Upper lobe of right lung (tissue), 1 donor: ENCODE results near the gene UBN2. TPM values are rescaled to one million over a fixed set of nuclear protein-coding genes. Genes with fewer than 3 reads are reported as not detected.

Experiments
- ATAC-seq: fragments of 200-7000 bp; cut with Tn5 transposase; one replicate; pipeline ENCODE4 v1.9.1; 2020; ENCODE audit warnings: mild to moderate bottlenecking, moderate library complexity
- DNase-seq: peaks from one replicate; pipeline ENCODE4 v3.0.0-alpha.2; 2020
- H3K27ac ChIP-seq: fragments of 200-600 bp; one replicate; pipeline ENCODE4 v1.8.0; 2022
- H3K27me3 ChIP-seq: fragments of 200-600 bp; one replicate; pipeline ENCODE4 v1.8.0; 2022; ENCODE audit warnings: mild to moderate bottlenecking
- H3K36me3 ChIP-seq: fragments of 200-600 bp; one replicate; pipeline ENCODE4 v1.8.0; 2022
- H3K4me1 ChIP-seq: fragments of 200-600 bp; one replicate; pipeline ENCODE4 v1.8.0; 2022
- H3K4me3 ChIP-seq: fragments of 200-600 bp; one replicate; pipeline ENCODE4 v1.8.0; 2022; ENCODE audit warnings: mild to moderate bottlenecking
- H3K9me3 ChIP-seq: fragments of 200-600 bp; one replicate; pipeline ENCODE4 v1.8.0; 2022
- CTCF ChIP-seq: fragments of 200-600 bp; IDR thresholded peaks from one replicate; pipeline ENCODE4 v1.8.0; 2022; ENCODE audit warnings: antibody characterized with exemption
- intact Hi-C: fragments of 100-400 bp; cut with DNase I; formaldehyde crosslinking; loops from one replicate; pipeline ENCODE4 v1.11.0; 2022
- total RNA-seq: library from RNA; stranded (reverse); fragmentation: NEBNext Ultra II Directional; extraction: Animal tissue kit (Norgen Biotek cat#: 25700); gene quantifications from one replicate; pipeline ENCODE4 v1.2.1, GENCODE V29; 2021
- donor health status: DM: no; HTN: yes; CAD: no; lungs with severe emphysema.

The UBN2 gene
- total RNA-seq, 1 donor from 2014 or later, result 23.5 TPM

GRCh38 chr7:139230023-139230422 is 1.0 kb upstream of the UBN2 start:
- H3K4me3 ChIP-seq, result peak overlapping the region; percentile 82
- no peaks in the 10 kb centered on the region for H3K9me3 ChIP-seq
- H3K36me3 ChIP-seq, result no peaks in the 10 kb centered on the region
- intact Hi-C loops, result no loop called here
- TF ChIP-seq CTCF, result no peak
- DNase-seq, result no peak
- peak overlapping the region; percentile 86 for H3K27ac ChIP-seq
- H3K4me1 ChIP-seq, result peaks cover 24% of the 10 kb centered on the region
- ATAC-seq, result no peak
- no peaks in the 10 kb centered on the region for H3K27me3 ChIP-seq

DNA sequence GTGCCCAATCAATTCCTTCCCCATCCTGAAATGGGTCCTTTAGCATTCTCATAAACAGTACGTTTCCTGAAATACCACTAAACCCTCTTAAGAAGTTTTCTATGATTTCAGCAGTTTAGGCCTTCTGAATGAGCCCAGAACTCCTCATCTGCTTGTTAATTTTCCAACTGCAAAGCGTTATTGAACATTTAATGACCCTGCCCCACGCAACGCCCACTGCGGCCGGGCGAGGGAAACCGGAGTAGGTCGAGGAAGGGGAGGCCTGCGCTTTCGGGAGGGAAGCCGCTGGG is 608 bp upstream of the UBN2 start:
- no peak for TF ChIP-seq CTCF
- Histone ChIP-seq H3K27me3 (no peaks in the 10 kb centered on the region), H3K27ac (peak overlapping the region; percentile 86)

GRCh38 chr7:139231513-139232376 is 708 bp downstream of the UBN2 start:
- intact Hi-C loops, result no loop called here
- Histone ChIP-seq H3K27ac (peak overlapping the region; percentile 86), H3K9me3 (no peaks in the 10 kb centered on the region), H3K36me3 (no peaks in the 10 kb centered on the region), H3K4me1 (peaks cover 26% of the 10 kb centered on the region), H3K27me3 (no peaks in the 10 kb centered on the region), H3K4me3 (peak overlapping the region; percentile 82)
- ATAC-seq (peak; percentile 64), DNase-seq (peak; percentile 70)
- no peak for TF ChIP-seq CTCF

More for the DNA sequence above, 608 bp upstream of the UBN2 start:
- ATAC-seq, result no peak
- H3K36me3 ChIP-seq, result no peaks in the 10 kb centered on the region
- peak overlapping the region; percentile 82 for H3K4me3 ChIP-seq
- H3K9me3 ChIP-seq, result no peaks in the 10 kb centered on the region
- intact Hi-C loops, result no loop called here
- peaks cover 26% of the 10 kb centered on the region for H3K4me1 ChIP-seq
- DNase-seq, result no peak

GRCh38 chr7:139232377-139232717 is 1.3 kb downstream of the UBN2 start:
- DNase-seq (no peak), ATAC-seq (no peak)
- TF ChIP-seq CTCF, result no peak
- Histone ChIP-seq H3K9me3 (no peaks in the 10 kb centered on the region), H3K27ac (peak overlapping the region; percentile 51), H3K4me1 (peaks cover 26% of the 10 kb centered on the region), H3K27me3 (no peaks in the 10 kb centered on the region), H3K36me3 (peaks cover 5% of the 10 kb centered on the region), H3K4me3 (peak overlapping the region; percentile 82)
- intact Hi-C loops, result no loop called here

GRCh38 chr7:139232904-139233303 is 1.9 kb downstream of the UBN2 start:
- TF ChIP-seq CTCF, result no peak
- DNase-seq, result no peak
- Histone ChIP-seq H3K27ac (no peak overlapping the region), H3K9me3 (no peaks in the 10 kb centered on the region), H3K4me1 (peaks cover 26% of the 10 kb centered on the region), H3K4me3 (peak overlapping the region; percentile 82), H3K36me3 (peaks cover 11% of the 10 kb centered on the region), H3K27me3 (no peaks in the 10 kb centered on the region)
- intact Hi-C loops, result no loop called here
- ATAC-seq, result no peak
